Mesendoderm (in vitro differentiated cells): ENCODE data around the gene KCNE4.

ENCODE experiments used
- DNase-seq: peaks from one replicate; pipeline ENCODE4 v3.0.0; 2013
- H2AK5ac ChIP-seq: 2 replicates; pipeline ENCODE4 v1.6.1; 2013; ENCODE audit warnings: low read length, inconsistent platforms
- H2BK120ac ChIP-seq: 2 replicates; pipeline ENCODE4 v1.6.1; 2013; ENCODE audit warnings: low read depth, mild to moderate bottlenecking, low read length, moderate library complexity, mixed read lengths
- H2BK15ac ChIP-seq: replicated peaks from 2 replicates; pipeline ENCODE4 v1.6.1; 2013; ENCODE audit warnings: low read depth, mild to moderate bottlenecking, moderate library complexity
- H2BK5ac ChIP-seq: 2 replicates; pipeline ENCODE4 v1.6.1; 2013; ENCODE audit warnings: low read length, inconsistent platforms
- H3K18ac ChIP-seq: 2 replicates; pipeline ENCODE4 v1.6.1; 2013; ENCODE audit warnings: mild to moderate bottlenecking, low read length, mixed read lengths
- H3K23ac ChIP-seq: one replicate; pipeline ENCODE4 v1.6.1; 2013; ENCODE audit warnings: low read length
- H3K27ac ChIP-seq: 2 replicates; pipeline ENCODE4 v1.5.1; 2013; ENCODE audit warnings: low read depth, mild to moderate bottlenecking, inconsistent platforms, low read length, moderate library complexity
- H3K27me3 ChIP-seq: 2 replicates; pipeline ENCODE4 v1.6.1; 2013; ENCODE audit warnings: low read length, control low read depth, mild to moderate bottlenecking, inconsistent platforms; ENCODE audit not compliant: insufficient read depth, poor library complexity
- H3K36me3 ChIP-seq: 2 replicates; pipeline ENCODE4 v1.6.1; 2013; ENCODE audit warnings: low read length, inconsistent platforms; ENCODE audit not compliant: control insufficient read depth, insufficient read depth
- H3K4ac ChIP-seq: one replicate; pipeline ENCODE4 v1.6.1; 2013; ENCODE audit warnings: low read depth, mild to moderate bottlenecking, low read length, moderate library complexity
- H3K4me1 ChIP-seq: 2 replicates; pipeline ENCODE4 v1.6.1; 2013; ENCODE audit warnings: low read depth, low read length, inconsistent platforms; ENCODE audit not compliant: control insufficient read depth
- H3K4me2 ChIP-seq: 2 replicates; pipeline ENCODE4 v1.6.1; 2013; ENCODE audit warnings: low read length
- H3K4me3 ChIP-seq: 2 replicates; pipeline ENCODE4 v1.5.1; 2013; ENCODE audit warnings: mild to moderate bottlenecking, low read length
- H3K56ac ChIP-seq: one replicate; pipeline ENCODE4 v1.6.1; 2013; ENCODE audit warnings: low read length
- H3K79me1 ChIP-seq: 2 replicates; pipeline ENCODE4 v1.6.1; 2013; ENCODE audit warnings: low read length, inconsistent platforms
- H3K79me2 ChIP-seq: 2 replicates; pipeline ENCODE4 v1.6.1; 2013; ENCODE audit warnings: mild to moderate bottlenecking, low read length; ENCODE audit not compliant: control insufficient read depth, insufficient read depth
- H3K9ac ChIP-seq: 2 replicates; pipeline ENCODE4 v1.6.1; 2013; ENCODE audit warnings: low read length, inconsistent platforms
- H4K5ac ChIP-seq: one replicate; pipeline ENCODE4 v1.6.1; 2013; ENCODE audit warnings: low read length
- H4K8ac ChIP-seq: one replicate; pipeline ENCODE4 v1.6.1; 2013; ENCODE audit warnings: low read depth, mild to moderate bottlenecking, control low read depth, low read length, moderate library complexity
- WGBS: extraction: QIAGEN DNeasy Blood & Tissue Kit; methylation state at CpG from one replicate; pipeline ENCODE4 v1.1.7; 2013; ENCODE audit warnings: low lambda C conversion rate, missing lambda C conversion rate; ENCODE audit not compliant: insufficient coverage; ENCODE audit errors: extremely low coverage; 5-methylcytosine and 5-hydroxymethylcytosine counted together

Gene KCNE4

DNA sequence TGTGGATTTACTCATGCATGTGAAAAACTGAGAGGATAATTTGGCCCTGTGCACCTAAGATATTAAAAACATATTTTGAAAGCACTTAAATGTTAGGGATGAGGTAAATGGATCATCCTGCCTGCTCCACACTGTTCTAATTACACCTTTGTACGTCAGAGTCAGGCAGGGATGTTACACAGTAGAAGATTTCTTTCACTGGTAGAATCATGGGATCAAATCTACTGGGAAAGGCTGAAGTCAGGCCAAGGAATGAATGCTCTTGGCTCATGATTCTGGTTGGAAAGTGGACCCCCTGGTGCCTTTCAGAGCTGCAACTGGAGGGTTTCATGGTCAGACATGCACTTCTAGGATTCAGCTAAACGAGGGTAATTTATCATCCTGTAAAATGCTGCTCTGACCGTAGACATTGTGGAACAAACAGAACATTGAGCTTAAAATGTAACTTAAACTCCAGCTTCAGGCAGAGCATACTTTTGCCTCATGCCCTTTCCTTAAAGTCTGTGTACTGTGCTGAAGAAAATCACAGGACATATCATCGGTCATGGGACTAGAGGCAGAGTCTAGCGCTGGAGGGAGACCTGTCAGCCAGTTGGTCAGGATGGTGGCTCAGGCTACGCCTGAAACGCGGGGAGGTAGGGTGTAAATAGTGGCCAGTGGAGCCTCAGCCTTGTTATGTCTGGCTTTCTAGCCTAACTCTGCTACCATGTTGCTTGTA, 4.9 kb downstream of the KCNE4 start:
- no peak overlapping the region for H4K5ac ChIP-seq
- no peak for DNase-seq

DNA sequence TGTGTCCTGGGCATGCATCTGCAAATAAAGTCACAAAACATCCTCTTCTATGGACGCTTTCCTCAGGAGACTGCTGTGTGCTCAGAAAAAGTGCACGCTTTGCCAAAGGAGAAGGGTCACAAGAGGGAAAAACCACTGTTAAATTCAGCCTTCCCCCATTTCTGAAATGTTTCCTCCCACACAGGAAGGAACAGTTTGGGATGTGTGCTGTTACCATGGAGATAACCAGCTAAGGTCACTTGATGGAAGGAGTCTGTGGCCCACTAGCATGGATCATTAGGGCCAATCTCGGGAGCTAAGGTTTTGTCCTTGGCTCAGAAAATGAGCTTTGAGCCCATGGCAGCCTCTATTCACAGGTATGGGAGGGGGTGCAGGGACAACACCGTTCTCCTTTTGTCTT, 5.6 kb downstream of the KCNE4 start:
- Histone ChIP-seq H4K5ac (no peak overlapping the region), H2BK5ac (no peak overlapping the region), H3K4me2 (no peak overlapping the region), H4K8ac (no peak overlapping the region), H3K4me1 (no peaks in the 10 kb centered on the region), H3K56ac (no peak overlapping the region), H3K27me3 (no peaks in the 10 kb centered on the region), H2BK15ac (no peak overlapping the region), H2BK120ac (no peak overlapping the region), H3K18ac (no peak overlapping the region), H3K4me3 (no peak overlapping the region), H3K36me3 (no peaks in the 10 kb centered on the region), H3K4ac (no peak overlapping the region), H3K9ac (no peak overlapping the region), H3K79me1 (no peaks in the 10 kb centered on the region), H3K27ac (no peak overlapping the region), H3K23ac (no peak overlapping the region), H2AK5ac (no peak overlapping the region), H3K79me2 (no peaks in the 10 kb centered on the region)
- DNase-seq = peak; percentile 31
- WGBS = no CpG with 5 or more reads among the region's 4 CpGs

More for the DNA sequence above, 4.9 kb downstream of the KCNE4 start:
- Histone ChIP-seq H3K9ac (no peak overlapping the region), H3K18ac (no peak overlapping the region), H3K4me2 (no peak overlapping the region), H2BK15ac (no peak overlapping the region), H3K4ac (no peak overlapping the region), H3K23ac (no peak overlapping the region), H3K56ac (no peak overlapping the region), H3K36me3 (no peaks in the 10 kb centered on the region), H2AK5ac (no peak overlapping the region), H3K27ac (no peak overlapping the region), H3K27me3 (no peaks in the 10 kb centered on the region), H2BK5ac (no peak overlapping the region), H4K8ac (no peak overlapping the region), H3K79me1 (no peaks in the 10 kb centered on the region), H3K4me1 (no peaks in the 10 kb centered on the region), H2BK120ac (no peak overlapping the region), H3K4me3 (no peak overlapping the region), H3K79me2 (no peaks in the 10 kb centered on the region)
- WGBS = no CpG with 5 or more reads among the region's 8 CpGs

DNA sequence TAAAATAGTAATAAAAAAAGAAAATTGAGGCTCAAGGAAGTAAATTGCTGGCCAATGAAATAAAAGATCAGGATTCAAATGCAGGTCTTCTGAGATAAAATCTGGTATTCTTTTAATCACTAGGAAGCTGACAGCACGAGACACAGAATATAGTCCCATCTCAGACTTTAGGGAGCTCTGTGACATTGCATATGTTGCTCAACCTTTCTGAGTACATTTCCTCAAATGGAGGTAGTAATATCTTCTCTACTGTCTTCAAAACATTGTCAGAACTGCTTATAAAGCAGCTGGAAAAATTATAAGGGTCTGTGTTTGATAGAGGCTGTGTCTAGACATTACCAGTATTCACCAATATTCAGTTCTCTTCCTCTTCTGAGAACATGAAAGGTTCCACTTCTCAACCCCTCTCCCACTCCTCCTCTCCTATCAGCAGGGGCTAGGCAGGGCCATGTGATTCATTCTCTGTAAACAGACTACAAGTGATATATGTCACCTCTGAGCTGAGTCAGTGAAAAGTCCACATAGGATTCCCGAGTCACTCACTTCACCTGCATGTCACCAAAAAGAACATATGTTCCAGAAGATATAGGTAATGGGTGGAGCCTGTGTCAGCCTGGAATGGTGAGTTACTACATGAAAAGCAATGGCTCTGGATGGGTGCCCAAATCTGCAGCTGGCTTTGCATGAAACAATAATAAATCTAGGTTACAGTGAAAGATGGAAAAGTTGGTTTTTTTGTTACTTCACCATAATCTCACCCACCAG, 7.1 kb downstream of the KCNE4 start:
- no peak overlapping the region for H2AK5ac ChIP-seq
- no peak overlapping the region for H2BK120ac ChIP-seq
- H4K8ac ChIP-seq = no peak overlapping the region
- H2BK5ac ChIP-seq = no peak overlapping the region
- DNase-seq = no peak
- H3K79me1 ChIP-seq = no peaks in the 10 kb centered on the region
- no peak overlapping the region for H3K18ac ChIP-seq
- no peak overlapping the region for H3K23ac ChIP-seq
- H3K4me3 ChIP-seq = no peak overlapping the region
- no peak overlapping the region for H3K4ac ChIP-seq
- no peak overlapping the region for H3K27ac ChIP-seq
- no peak overlapping the region for H2BK15ac ChIP-seq
- no peaks in the 10 kb centered on the region for H3K36me3 ChIP-seq
- no peak overlapping the region for H3K4me2 ChIP-seq
- H3K9ac ChIP-seq = no peak overlapping the region
- H3K27me3 ChIP-seq = no peaks in the 10 kb centered on the region
- no peaks in the 10 kb centered on the region for H3K4me1 ChIP-seq
- H3K56ac ChIP-seq = no peak overlapping the region
- H3K79me2 ChIP-seq = no peaks in the 10 kb centered on the region
- H4K5ac ChIP-seq = no peak overlapping the region
- WGBS = no CpG with 5 or more reads among the region's 2 CpGs

DNA sequence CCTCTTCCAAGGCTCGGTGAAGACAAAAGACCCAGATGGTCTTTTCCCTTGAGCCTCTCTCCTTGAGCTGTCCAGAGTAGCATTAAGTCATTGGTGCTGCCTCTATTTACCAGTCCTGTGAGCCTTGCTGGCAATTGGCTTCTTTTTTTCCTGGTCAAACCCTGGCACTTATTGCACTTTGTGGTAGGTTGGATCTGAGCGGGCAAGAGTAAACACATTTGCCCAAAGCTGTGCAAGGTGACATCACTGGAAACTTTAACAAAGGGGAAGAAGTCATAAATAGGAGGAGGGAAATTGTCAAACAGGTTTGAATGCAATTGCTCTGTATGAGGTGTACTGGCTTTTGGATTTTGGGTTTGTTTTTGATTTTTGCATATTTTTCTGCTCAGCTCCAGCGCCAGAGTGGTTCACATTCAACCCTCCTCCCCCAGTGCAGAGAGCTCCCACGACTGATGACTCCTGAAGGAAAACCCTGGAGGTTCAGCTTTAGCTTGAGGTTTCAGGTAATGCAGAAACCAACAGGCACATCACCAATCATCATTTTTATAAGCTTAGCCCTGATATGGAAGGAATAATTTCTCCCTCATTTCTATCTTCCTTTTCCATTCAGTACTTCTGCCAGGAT, 8.3 kb downstream of the KCNE4 start:
- Histone ChIP-seq H2BK120ac (no peak overlapping the region), H3K79me2 (no peaks in the 10 kb centered on the region), H3K18ac (no peak overlapping the region), H3K4ac (no peak overlapping the region), H3K27ac (no peak overlapping the region), H3K4me3 (no peak overlapping the region), H4K8ac (no peak overlapping the region), H3K36me3 (no peaks in the 10 kb centered on the region), H3K9ac (no peak overlapping the region), H2BK5ac (no peak overlapping the region), H3K79me1 (no peaks in the 10 kb centered on the region), H3K27me3 (no peaks in the 10 kb centered on the region), H3K4me1 (no peaks in the 10 kb centered on the region), H2AK5ac (no peak overlapping the region), H3K23ac (no peak overlapping the region), H3K4me2 (no peak overlapping the region), H2BK15ac (no peak overlapping the region), H4K5ac (no peak overlapping the region), H3K56ac (no peak overlapping the region)
- DNase-seq = no peak
- no CpG with 5 or more reads among the region's 4 CpGs for WGBS

DNA sequence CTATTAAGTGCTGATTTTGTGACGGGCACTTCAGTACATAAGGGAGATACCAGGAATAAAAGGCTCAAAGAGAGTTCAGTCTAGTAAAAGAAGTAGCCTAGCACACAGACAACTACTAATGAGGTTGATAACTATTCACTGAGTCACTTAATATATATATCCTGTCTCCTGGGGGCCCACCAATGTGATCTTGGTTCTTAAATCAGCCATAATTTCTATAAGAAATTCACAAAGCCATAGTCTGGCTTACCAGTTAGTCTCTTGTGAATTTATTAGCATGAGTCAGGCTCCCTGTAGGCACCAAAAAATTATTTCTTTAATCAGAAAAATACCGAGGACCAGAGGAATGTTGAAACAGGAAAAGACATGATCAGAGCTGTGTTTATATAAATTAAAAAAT, 10.4 kb downstream of the KCNE4 start:
- H3K56ac ChIP-seq = no peak overlapping the region
- no peak overlapping the region for H3K4ac ChIP-seq
- no peak overlapping the region for H3K9ac ChIP-seq
- H3K18ac ChIP-seq = no peak overlapping the region
- H3K79me1 ChIP-seq = no peaks in the 10 kb centered on the region
- no peak overlapping the region for H3K27ac ChIP-seq
- no peak overlapping the region for H3K4me2 ChIP-seq
- H2BK120ac ChIP-seq = no peak overlapping the region
- H2AK5ac ChIP-seq = no peak overlapping the region
- H2BK5ac ChIP-seq = no peak overlapping the region
- WGBS = no CpG with 5 or more reads among the region's 2 CpGs
- H4K5ac ChIP-seq = no peak overlapping the region
- no peaks in the 10 kb centered on the region for H3K36me3 ChIP-seq
- no peaks in the 10 kb centered on the region for H3K27me3 ChIP-seq
- H3K4me1 ChIP-seq = no peaks in the 10 kb centered on the region
- no peak overlapping the region for H3K4me3 ChIP-seq
- no peak overlapping the region for H3K23ac ChIP-seq
- H4K8ac ChIP-seq = no peak overlapping the region
- DNase-seq = no peak
- H2BK15ac ChIP-seq = no peak overlapping the region
- H3K79me2 ChIP-seq = no peaks in the 10 kb centered on the region
